HuH-7.5 (cell line): Measurements from ENCODE around the gene LFNG.

ENCODE experiments used
- DNase-seq: peaks from one replicate; pipeline ENCODE4 v3.0.0; 2011; ENCODE audit warnings: low spot score

The LFNG gene

GRCh38 chr7:2572101-2572842 is 52.7 kb downstream of the LFNG start:
- no peak for DNase-seq

- no peak for DNase-seq
These were observed 54.2 kb downstream of the LFNG start for GRCh38 chr7:2573761-2574160.

GRCh38 chr7:2575046-2575732 is 55.6 kb downstream of the LFNG start:
- no peak for DNase-seq

DNA sequence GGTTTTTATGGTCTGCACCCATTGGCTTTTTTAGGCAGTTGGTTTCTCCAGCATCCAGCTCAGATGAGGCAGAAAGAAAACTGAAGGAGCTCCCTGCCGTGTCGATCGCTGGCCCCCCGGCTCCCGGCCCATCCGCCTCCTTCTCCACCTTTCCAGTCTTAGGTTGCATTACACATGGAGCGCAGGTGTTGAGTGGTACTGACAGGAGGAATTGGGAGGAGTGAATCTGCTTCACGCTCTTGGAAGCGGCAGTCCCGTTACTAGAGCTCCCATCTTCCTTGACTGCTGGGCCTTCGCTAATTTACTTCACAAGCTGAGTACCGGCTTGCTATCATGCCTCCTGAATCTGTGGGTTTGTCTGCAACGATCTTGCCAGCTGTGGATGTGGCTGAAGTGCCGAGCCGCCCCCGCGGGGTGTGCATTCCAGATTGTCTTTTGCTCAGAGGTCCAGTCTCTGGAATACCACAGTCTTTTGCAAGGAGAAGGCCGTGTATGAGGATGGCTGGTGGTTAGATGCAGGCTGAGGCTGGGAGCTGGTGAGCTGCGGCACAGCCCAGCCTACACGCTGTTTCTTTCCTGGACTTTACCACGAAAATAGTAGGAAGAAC is 56.3 kb downstream of the LFNG start:
- DNase-seq = no peak

DNA sequence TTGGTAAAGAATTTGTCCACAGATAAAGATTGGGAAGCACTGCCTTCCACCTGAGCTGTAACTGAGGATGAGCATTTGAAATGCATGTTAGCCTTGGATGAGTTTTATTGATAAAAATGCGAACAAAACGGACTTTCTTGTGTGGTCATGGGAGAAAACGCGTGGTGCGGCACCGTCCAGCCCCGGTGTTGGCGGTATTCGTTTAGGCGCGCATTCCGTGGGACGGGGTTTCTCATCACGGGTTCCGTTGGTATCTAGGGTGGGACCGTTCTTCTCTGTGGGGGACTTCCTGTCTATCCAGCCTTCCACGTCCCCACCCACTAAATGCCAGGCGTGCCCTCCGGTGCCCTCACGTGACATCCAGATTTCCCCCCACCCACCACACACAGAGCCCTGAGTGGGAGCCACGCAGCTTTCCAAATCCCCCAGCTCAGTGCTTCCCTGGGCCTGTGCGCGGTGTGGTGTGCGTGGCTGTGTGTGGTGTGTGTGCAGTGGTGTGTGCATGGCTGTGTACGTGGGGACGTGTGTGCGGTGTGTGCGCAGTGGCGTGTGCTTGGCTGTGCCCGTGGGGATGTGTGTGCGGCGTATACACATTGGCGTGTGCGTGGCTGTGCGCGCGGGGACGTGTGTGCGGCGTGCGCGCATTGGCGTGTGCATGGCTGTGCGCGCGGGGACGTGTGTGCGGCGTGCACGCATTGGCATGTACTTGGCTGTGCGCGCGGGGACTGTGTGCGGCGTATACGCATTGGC is 57.3 kb downstream of the LFNG start:
- DNase-seq = no peak
